ENCODE data around the gene CCDC74A. TPM values are rescaled to one million over a fixed set of nuclear protein-coding genes. Genes with fewer than 3 reads are reported as not detected.
"Not testable (repeated sequence)": the region's sequence is repeated elsewhere in the genome, so short reads cannot be mapped to it uniquely, and the experiment has no call there.

The CCDC74A gene
- 1 to 10 TPM; 3.9 to 4.4 TPM for total RNA-seq
- long read RNA-seq, donor 1, partial matches to known transcripts, result 0 of 6 reads
- long read RNA-seq, donor 1, other reads (novel, unspliced or antisense), result 2 of 6 reads
- long read RNA-seq, donor 2, transcript CCDC74A-201 (8 exons, 1,543 nt), result major isoform, 12 of 39 reads
- long read RNA-seq, donor 2, transcript CCDC74A-202 (8 exons, 1,298 nt), result minor isoform, 10 of 39 reads
- long read RNA-seq, donor 2, partial matches to known transcripts, result 0 of 39 reads
- long read RNA-seq, donor 2, other reads (novel, unspliced or antisense), result 17 of 39 reads

DNA sequence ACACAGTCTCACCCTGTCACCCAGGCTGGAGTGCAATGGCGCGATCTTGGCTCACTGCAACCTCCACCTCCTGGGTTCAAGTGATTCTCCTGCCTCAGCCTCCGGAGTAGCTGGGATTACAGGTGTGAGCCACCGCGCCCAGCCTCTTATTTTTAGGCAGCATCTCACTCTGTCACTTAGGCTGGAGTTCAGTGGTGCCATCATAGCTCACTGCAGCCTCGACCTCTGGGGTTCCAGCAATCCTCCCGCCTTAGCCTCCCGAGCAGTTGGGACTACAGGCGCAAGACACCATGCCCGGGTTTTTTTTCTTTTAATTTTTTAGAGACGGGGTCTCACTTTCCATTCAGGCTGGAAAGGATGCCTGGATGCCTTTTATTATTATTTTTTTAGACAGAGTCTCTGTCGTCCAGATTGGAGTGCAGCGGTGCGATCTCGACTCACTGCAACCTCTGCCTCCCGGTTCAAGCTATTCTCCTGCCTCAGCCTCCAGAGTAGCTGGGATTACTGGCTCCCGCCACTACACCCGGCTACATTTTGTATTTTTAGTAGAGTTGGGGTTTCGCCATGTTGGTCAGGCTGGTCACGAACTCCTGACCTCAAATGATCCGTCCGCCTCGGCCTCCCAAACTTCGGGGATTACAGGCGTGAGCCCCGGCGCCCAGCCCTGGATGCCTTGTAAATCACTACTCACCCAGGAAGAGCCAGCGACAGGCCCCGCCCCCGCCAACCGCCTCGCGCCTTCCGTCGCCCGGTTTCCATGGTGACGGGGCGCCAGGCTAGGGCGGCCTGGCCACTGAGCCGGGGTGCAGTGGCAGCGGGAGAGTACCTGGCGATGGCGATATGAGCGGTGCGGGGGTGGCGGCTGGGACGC is at the start of gene CCDC74A:
CCDC74A (plus strand) TSS at position 758 of the 871 bp plus-strand sequence; CDS start at position 841, 83 bp downstream.
- intact Hi-C loops (cut with DNase I), result not testable (repeated sequence)
- peak; percentile 84 for DNase-seq (ENCODE audit: low spot score)

GRCh38 chr2:131478074-131478849 is 49.4 kb upstream of the CCDC74A start:
- DNase-seq (ENCODE audit: low spot score), result not testable (repeated sequence)
- intact Hi-C loops (cut with DNase I), result loop anchor here in 1 of 2 donors (10.0 kb wide), 1 partner anchor 517 kb away; no protein-coding TSS in a partner anchor

DNA sequence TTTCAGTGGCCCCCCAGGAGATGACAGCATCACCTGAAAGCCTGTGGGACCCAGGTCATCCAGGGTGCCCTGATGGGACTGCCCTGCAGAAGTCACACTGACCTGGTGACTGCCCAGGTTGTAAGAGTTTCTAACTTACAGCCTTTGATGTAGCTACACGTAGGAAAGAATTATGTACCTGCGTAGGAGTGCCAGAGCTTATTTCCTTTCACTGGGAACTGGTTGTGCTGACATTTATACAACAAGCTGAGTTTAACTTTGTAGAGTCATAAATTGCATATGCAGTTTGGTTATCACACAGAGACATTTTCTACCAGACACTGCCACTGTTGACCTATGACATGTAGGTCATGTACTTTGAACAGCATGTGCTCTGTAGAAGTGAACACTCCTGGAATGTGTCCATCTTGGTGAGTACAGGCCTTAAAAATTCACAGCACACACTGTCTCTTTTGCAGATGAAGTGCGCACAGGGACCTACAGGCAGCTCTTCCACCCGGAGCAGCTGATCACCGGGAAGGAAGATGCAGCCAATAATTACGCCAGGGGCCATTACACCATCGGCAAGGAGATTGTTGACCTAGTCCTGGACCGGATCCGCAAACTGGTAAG is 48.7 kb upstream of the CCDC74A start:
- not testable (repeated sequence) for DNase-seq (ENCODE audit: low spot score)
- intact Hi-C loops (cut with DNase I), result loop anchor here in 1 of 2 donors (10.0 kb wide), 1 partner anchor 516 kb away; no protein-coding TSS in a partner anchor

DNA sequence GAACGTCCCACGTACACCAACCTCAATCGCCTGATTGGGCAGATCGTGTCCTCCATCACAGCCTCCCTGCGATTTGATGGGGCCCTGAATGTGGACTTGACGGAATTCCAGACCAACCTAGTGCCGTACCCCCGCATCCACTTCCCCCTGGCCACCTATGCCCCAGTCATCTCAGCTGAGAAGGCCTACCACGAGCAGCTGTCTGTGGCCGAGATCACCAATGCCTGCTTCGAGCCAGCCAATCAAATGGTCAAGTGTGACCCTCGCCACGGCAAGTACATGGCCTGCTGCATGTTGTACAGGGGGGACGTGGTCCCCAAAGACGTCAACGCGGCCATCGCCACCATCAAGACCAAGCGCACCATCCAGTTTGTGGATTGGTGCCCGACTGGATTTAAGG is 47.3 kb upstream of the CCDC74A start:
- intact Hi-C loops (cut with DNase I); DNase-seq (ENCODE audit: low spot score): not testable (repeated sequence)

DNA sequence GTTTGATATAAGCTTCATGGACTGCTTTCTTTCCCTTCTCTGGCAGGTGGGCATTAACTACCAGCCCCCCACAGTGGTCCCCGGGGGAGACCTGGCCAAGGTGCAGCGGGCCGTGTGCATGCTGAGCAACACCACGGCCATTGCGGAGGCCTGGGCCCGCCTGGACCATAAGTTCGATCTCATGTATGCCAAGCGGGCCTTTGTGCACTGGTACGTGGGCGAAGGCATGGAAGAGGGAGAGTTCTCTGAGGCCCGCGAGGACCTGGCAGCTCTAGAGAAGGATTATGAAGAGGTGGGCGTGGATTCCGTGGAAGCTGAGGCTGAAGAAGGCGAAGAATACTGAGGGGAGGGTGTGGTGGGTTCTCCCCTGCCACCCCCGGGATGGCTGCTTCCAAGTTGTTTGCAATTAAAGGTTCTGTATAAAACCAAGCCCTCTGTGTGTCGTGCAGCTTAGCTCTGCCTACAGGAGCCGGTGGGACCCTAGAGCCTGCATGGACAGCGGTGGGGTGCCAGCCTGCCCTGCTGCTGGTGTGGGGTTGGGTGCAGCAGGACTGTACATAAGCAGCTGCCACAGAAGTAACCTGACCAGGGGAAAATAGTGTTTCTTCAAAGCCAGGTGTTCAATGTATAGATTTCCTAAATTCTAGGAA is 45.1 kb upstream of the CCDC74A start:
- intact Hi-C loops (cut with DNase I), result not testable (repeated sequence)
- peak; percentile 52 for DNase-seq (ENCODE audit: low spot score)

- DNase-seq (ENCODE audit: low spot score), result peak; percentile 43
- intact Hi-C loops (cut with DNase I), result not testable (repeated sequence)
Observed at GRCh38 chr2:131483981-131484820, 43.5 kb upstream of the CCDC74A start.

DNA sequence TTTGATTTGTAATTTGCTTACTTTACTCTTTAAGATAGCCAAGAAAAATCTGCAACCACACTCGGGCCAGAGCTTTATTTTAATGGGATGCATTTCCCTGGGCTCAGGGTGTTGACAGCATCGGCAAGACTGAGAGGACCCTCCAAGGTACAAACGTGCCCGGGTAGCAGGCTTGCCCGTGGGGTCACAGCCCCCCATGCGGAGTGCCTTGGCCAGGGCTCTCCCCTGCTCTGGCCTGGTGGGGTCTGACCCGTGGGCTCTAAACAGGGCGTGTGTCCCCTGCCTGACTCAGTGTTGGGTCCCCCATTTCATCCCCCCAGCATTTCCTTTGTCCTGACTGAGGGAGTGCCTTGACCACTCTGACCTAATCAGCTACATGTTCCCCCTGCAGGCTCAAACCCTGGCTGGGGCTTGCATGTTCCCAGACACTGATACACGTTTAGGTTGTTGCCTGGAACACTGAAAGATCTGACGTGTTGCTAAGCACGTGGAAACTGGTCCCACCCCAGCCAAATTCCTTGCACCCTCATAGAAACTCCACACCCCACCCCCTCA is 42.7 kb upstream of the CCDC74A start:
- peak; percentile 61 for DNase-seq (ENCODE audit: low spot score)
- intact Hi-C loops (cut with DNase I), result not testable (repeated sequence)

DNA sequence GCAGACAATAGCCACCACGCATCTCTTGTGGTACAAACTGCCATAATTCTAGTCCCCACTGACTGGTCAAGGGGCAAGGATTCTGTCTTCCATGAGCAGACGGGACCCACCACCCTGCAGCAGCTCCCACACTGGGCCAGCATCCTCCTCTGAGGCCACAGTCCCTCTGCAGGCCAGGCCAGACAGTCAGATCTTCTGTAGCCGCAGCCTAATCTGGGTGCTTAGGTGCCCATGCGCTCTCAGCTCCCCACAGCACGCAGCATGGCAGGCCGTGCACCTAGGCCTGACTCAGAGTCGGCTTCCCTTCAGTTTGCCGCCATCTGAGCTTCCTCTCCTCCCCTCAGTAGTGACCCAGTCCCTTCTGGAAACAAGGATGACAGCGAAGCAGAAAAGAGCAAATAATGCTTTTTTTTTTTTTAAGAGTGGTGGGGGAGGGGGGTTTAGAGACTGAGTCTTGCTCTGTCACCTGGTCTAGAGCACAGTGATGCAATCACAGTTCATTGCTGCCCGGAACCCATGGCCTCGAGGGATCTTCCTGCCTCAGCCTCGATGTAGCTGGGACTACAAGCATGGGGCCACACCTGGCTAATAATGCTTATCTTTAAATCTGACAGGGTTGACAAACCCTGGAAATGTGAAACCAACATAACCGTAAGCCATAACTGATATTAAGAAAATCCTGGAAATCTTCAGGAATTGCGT is 41.3 kb upstream of the CCDC74A start:
- intact Hi-C loops (cut with DNase I), result not testable (repeated sequence)

DNA sequence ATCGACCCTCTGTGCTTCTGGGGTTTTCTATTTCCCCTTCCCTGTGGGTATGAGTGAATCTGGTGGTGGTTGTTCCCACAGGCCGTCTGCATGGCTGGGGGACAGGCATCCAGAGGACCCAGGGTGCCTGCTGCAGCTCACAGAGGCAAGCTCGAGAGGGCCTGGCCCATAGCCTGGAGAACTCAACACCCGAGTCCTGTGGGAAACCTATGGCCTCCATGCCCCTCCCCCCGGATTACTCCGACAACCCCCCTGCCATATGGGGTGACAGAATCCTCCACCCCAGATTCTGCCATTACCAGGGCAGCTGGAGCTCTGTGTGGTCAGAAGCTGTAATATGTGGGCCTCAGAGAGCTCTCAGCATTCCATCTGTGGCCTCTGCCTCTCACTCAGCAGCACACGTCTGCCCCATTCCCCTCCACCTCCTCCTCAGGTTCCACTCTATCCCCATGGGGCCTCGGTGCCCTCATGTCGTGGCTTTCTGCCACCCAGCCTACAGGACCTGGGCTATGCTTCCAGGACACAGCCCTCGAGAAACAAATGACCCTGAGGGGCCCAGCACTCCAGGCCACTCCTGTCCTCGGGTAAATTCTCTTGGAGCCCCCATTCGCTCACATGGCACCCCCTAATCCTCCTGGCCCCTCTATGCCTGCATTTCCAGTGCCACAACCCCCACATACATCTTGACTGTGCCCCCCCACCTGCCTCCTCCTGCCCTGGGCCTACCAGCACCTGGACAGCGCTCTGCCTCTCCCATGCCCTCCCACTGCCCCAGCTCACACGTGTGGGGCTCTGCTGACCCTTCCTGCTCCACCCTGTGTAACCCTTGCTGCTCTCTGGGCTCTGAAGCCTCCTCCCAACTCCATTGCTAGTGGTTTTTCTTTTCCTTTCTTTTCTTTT is 39.1 kb upstream of the CCDC74A start:
- intact Hi-C loops (cut with DNase I), result no loop called here

More for the DNA sequence above, 41.3 kb upstream of the CCDC74A start:
- peak; percentile 31 for DNase-seq (ENCODE audit: low spot score)

GRCh38 chr2:131490616-131491468 is 36.8 kb upstream of the CCDC74A start:
- intact Hi-C loops (cut with DNase I); DNase-seq (ENCODE audit: low spot score): not testable (repeated sequence)

More for the DNA sequence above, 39.1 kb upstream of the CCDC74A start:
- DNase-seq (ENCODE audit: low spot score), result peak; percentile 58

DNA sequence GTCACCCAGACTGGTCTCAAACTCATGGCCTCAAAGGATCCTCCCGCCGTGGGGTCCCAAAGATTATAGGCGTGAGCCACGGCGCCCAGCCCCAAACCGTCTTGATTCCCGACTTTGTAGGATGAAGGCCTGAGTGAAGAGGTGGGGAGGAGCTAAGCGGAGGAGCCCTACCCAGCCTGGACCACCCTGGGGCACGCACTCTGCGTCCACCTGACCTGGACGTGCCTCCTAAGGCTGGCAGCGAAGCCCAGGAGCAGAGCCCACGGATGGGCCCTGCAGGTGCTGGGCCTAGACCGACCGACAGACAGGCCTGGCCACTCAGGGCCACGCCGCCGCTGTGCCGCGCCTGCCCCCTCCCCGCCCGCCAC is 36.2 kb upstream of the CCDC74A start:
- intact Hi-C loops (cut with DNase I); DNase-seq (ENCODE audit: low spot score): not testable (repeated sequence)

GRCh38 chr2:131492015-131492417 is 35.7 kb upstream of the CCDC74A start, which contains the start of gene MZT2A:
Gene MZT2A, minus strand, starts transcription at chr2:131492397. Its CDS starts 21 bp downstream, at chr2:131492376.
- DNase-seq (ENCODE audit: low spot score); intact Hi-C loops (cut with DNase I): not testable (repeated sequence)

GRCh38 chr2:131492418-131493198 is 35.1 kb upstream of the CCDC74A start:
- intact Hi-C loops (cut with DNase I), result no loop called here
- DNase-seq (ENCODE audit: low spot score), result peak; percentile 97

Measured in posterior vena cava (tissue), 2 donors.